Hepatocyte (in vitro differentiated cells): ENCODE results near the gene MPI. TPM values are rescaled to one million over a fixed set of nuclear protein-coding genes. Genes with fewer than 3 reads are reported as not detected.

ENCODE experiments used
- DNase-seq: peaks from one replicate; pipeline ENCODE4 v3.0.0-alpha.2; 2016; ENCODE audit warnings: low spot score
- H2AFZ ChIP-seq: fragments of 200-600 bp; sonication (generic); 2 replicates; pipeline ENCODE4 v1.6.0; 2016; ENCODE audit warnings: antibody characterized with exemption, mild to moderate bottlenecking
- H3K27ac ChIP-seq: fragments of 200-600 bp; sonication (generic); 2 replicates; pipeline ENCODE4 v1.5.1; 2016; ENCODE audit warnings: mild to moderate bottlenecking
- H3K27me3 ChIP-seq: fragments of 200-600 bp; sonication (generic); 2 replicates; pipeline ENCODE4 v1.6.1; 2016
- H3K36me3 ChIP-seq: fragments of 200-600 bp; sonication (generic); replicated peaks from 2 replicates; pipeline ENCODE4 v1.5.1; 2016; ENCODE audit warnings: low read depth; ENCODE audit not compliant: insufficient read depth
- H3K4me1 ChIP-seq: fragments of 200-600 bp; sonication (generic); 2 replicates; pipeline ENCODE4 v1.5.1; 2016; ENCODE audit warnings: mild to moderate bottlenecking, moderate library complexity; ENCODE audit not compliant: insufficient read depth
- H3K4me2 ChIP-seq: fragments of 200-600 bp; sonication (generic); 2 replicates; pipeline ENCODE4 v1.6.0; 2016
- H3K4me3 ChIP-seq: fragments of 200-600 bp; sonication (generic); 2 replicates; pipeline ENCODE4 v1.5.1; 2016; ENCODE audit warnings: mild to moderate bottlenecking
- H3K79me2 ChIP-seq: fragments of 200-600 bp; sonication (generic); 2 replicates; pipeline ENCODE4 v1.6.0; 2017; ENCODE audit warnings: mild to moderate bottlenecking
- H3K9me2 ChIP-seq: fragments of 200-600 bp; sonication (generic); replicated peaks from 2 replicates; pipeline ENCODE4 v1.6.0; 2017; ENCODE audit warnings: mild to moderate bottlenecking; ENCODE audit not compliant: insufficient read depth
- H3K9me3 ChIP-seq: fragments of 200-600 bp; sonication (generic); 2 replicates; pipeline ENCODE4 v1.5.1; 2016; ENCODE audit warnings: low read depth, mild to moderate bottlenecking
- H4K20me1 ChIP-seq: fragments of 200-600 bp; sonication (generic); 2 replicates; pipeline ENCODE4 v1.6.0; 2016; ENCODE audit warnings: mild to moderate bottlenecking; ENCODE audit not compliant: insufficient read depth, poor library complexity, severe bottlenecking
- EZH2 ChIP-seq: fragments of 200-600 bp; sonication (generic); IDR thresholded peaks from 2 replicates; pipeline ENCODE4 v1.6.1; 2016; ENCODE audit warnings: antibody characterized with exemption, mild to moderate bottlenecking, borderline replicate concordance
- EZH2phosphoT487 ChIP-seq: fragments of 200-600 bp; sonication (generic); IDR thresholded peaks from one replicate; pipeline ENCODE4 v1.6.1; 2018; ENCODE audit warnings: antibody characterized with exemption, mild to moderate bottlenecking, low read depth, moderate library complexity; ENCODE audit not compliant: unreplicated experiment, severe bottlenecking
- WGBS: methylation state at CpG from one replicate; pipeline ENCODE4 v1.1.6; 2016; ENCODE audit warnings: low lambda C conversion rate; ENCODE audit errors: missing lambda C conversion rate; 5-methylcytosine and 5-hydroxymethylcytosine counted together
- polyA plus RNA-seq: library from polyadenylated mRNA; unstranded; fragments of >200 nt; fragmentation: Nextera tagmentation; extraction: Ambion mirVana; gene quantifications from 2 replicates; pipeline ENCODE4 v1.2.1, GENCODE V29; 2016
- total RNA-seq: library from RNA; depleted of rRNA; stranded (reverse); fragments of >200 nt; gene quantifications from 2 replicates; pipeline ENCODE4 v1.2.3, GENCODE V29; 2014
- TF ChIP-seq, protein P1 (sequence below): fragments of 200-600 bp; sonication (generic); IDR thresholded peaks from 2 replicates; pipeline ENCODE4 v1.5.1; 2016; ENCODE audit warnings: antibody characterized with exemption, mild to moderate bottlenecking; ENCODE audit not compliant: poor library complexity

Gene MPI
- total and polyA plus RNA-seq, 2 experiments from 2014 or later, result 32.8 to 41.1 TPM

DNA sequence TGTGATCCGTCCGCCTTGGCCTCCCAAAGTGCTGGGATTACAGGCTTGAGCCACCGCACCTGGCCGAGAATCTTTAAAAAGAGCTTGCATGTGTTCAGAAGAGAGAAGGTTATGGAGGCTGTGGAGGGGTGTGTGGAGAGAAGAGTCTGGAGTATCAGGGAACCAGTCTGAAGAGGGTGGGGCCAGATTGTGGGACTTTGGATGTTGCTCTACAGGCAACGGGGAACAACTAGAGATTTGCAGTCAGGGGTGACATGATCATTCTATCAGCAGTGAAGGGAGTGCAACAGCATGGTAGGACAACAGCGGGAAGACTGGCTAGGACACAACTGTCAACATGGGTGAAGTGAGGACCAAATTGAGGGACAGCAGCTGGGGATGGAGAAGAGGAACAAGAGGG is 25.5 kb upstream of the MPI start:
- Histone ChIP-seq H3K4me2 (no peak overlapping the region), H3K79me2 (peaks cover 95% of the 10 kb centered on the region), H3K9me3 (no peaks in the 10 kb centered on the region), H3K27ac (no peak overlapping the region), H4K20me1 (peaks cover 66% of the 10 kb centered on the region), H3K4me3 (no peak overlapping the region), H3K9me2 (no peaks in the 10 kb centered on the region), H3K4me1 (peaks cover 40% of the 10 kb centered on the region), H3K27me3 (no peaks in the 10 kb centered on the region), H3K36me3 (no peaks in the 10 kb centered on the region), H2AFZ (no peak overlapping the region)
- DNase-seq, result no peak
- WGBS, result 89% methylated on average over 6 of the region's 6 CpGs
- TF ChIP-seq, protein P1, sequence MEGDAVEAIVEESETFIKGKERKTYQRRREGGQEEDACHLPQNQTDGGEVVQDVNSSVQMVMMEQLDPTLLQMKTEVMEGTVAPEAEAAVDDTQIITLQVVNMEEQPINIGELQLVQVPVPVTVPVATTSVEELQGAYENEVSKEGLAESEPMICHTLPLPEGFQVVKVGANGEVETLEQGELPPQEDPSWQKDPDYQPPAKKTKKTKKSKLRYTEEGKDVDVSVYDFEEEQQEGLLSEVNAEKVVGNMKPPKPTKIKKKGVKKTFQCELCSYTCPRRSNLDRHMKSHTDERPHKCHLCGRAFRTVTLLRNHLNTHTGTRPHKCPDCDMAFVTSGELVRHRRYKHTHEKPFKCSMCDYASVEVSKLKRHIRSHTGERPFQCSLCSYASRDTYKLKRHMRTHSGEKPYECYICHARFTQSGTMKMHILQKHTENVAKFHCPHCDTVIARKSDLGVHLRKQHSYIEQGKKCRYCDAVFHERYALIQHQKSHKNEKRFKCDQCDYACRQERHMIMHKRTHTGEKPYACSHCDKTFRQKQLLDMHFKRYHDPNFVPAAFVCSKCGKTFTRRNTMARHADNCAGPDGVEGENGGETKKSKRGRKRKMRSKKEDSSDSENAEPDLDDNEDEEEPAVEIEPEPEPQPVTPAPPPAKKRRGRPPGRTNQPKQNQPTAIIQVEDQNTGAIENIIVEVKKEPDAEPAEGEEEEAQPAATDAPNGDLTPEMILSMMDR, result no peak
- TF ChIP-seq EZH2 (no peak), EZH2phosphoT487 (no peak)

DNA sequence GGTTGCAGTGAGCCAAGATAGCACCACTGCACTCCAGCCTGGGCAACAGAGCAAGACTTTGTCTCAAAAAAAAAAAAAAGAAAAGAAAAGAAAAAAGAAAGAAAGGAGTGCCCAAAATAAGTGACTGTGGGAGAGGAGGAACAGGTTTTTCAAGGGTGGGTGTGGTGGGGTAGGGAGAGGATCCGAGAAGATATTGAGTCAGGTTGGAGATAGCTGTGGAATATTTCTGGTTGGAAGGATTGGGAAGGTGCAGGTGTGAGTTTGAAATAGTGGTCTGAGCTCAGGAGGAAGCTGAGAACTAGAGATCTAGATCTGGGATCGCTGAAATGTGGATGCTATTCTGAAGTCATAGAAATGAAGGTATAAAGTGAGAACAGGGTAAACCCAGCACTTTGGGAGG is 24.5 kb upstream of the MPI start:
- peaks cover 95% of the 10 kb centered on the region for H3K79me2 ChIP-seq
- no peak overlapping the region for H3K4me2 ChIP-seq
- peak overlapping the region; percentile 98 for H3K27ac ChIP-seq
- peaks cover 50% of the 10 kb centered on the region for H3K4me1 ChIP-seq
- H3K36me3 ChIP-seq, result no peaks in the 10 kb centered on the region
- H3K27me3 ChIP-seq, result no peaks in the 10 kb centered on the region
- whole genome bisulfite sequencing, result 85% methylated on average over 2 of the region's 2 CpGs
- H3K9me2 ChIP-seq, result no peaks in the 10 kb centered on the region
- TF ChIP-seq, protein P1, result no peak
- TF ChIP-seq EZH2 (no peak), EZH2phosphoT487 (no peak)
- peaks cover 69% of the 10 kb centered on the region for H4K20me1 ChIP-seq
- no peak overlapping the region for H2AFZ ChIP-seq
- H3K4me3 ChIP-seq, result no peak overlapping the region
- no peaks in the 10 kb centered on the region for H3K9me3 ChIP-seq
- no peak for DNase-seq

DNA sequence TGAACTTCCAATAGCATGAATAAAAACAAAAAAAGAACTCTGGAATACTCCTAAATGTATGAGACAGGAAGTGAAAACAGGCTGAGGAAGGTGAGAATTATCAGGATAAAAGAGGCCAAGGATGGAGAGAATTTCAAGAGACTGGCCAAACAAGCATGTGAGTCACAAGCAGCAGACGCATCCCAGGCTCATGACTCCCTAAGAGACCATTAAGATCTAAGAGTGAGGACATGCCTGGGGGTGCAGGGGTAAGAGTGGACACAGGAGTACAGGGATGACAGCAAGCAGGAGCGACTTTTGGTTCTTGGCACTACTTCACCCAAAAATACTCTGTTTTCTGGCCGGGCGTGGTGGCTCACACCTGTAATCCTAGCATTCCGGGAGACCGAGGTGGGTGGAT is 23.8 kb upstream of the MPI start:
- peaks cover 68% of the 10 kb centered on the region for H4K20me1 ChIP-seq
- H3K27me3 ChIP-seq, result no peaks in the 10 kb centered on the region
- no peak overlapping the region for H2AFZ ChIP-seq
- H3K4me2 ChIP-seq, result no peak overlapping the region
- H3K36me3 ChIP-seq, result no peaks in the 10 kb centered on the region
- no peaks in the 10 kb centered on the region for H3K9me2 ChIP-seq
- no peak overlapping the region for H3K4me3 ChIP-seq
- H3K9me3 ChIP-seq, result no peaks in the 10 kb centered on the region
- H3K27ac ChIP-seq, result peak overlapping the region; percentile 98
- no peak for TF ChIP-seq EZH2phosphoT487
- 72% methylated on average over 6 of the region's 6 CpGs for WGBS
- peaks cover 58% of the 10 kb centered on the region for H3K4me1 ChIP-seq
- peak; percentile 56 for DNase-seq
- H3K79me2 ChIP-seq, result peaks cover 93% of the 10 kb centered on the region

DNA sequence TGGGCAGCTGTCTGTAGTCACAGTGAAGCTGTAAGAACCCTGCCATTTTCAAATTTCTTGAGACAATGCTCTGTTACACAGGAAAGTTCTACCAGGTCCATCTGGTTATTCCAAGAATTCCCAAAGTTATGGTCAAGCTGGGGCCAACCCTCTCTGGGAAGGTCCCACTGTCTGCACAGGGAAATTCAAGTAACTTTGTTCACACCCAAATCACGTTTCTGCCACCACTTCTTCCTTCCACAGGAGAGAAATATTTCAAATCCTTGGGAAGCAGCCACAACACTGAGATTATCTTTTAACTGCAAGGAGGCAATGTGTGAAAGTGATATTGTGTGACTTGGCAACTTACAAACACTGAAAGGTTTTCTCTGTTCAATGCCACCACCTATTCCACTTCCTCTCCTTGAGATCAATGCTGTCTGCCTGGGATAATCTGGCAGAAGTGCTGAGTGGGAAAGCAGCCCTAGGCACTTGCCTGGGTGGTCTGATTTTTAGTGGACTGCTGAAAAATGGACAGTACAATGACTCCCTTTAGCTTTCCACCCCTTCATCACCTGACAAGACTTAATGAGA is 22.3 kb upstream of the MPI start:
- peaks cover 95% of the 10 kb centered on the region for H3K79me2 ChIP-seq
- H3K4me3 ChIP-seq, result no peak overlapping the region
- peak overlapping the region; percentile 46 for H3K4me2 ChIP-seq
- no peaks in the 10 kb centered on the region for H3K9me2 ChIP-seq
- H3K36me3 ChIP-seq, result no peaks in the 10 kb centered on the region
- no peak for DNase-seq
- H3K4me1 ChIP-seq, result peaks cover 71% of the 10 kb centered on the region
- WGBS, result 74% methylated on average over 1 of the region's 1 CpG
- no peak overlapping the region for H2AFZ ChIP-seq
- no peaks in the 10 kb centered on the region for H3K27me3 ChIP-seq
- no peaks in the 10 kb centered on the region for H3K9me3 ChIP-seq
- TF ChIP-seq EZH2phosphoT487 (no peak), EZH2 (no peak)
- TF ChIP-seq, protein P1, result no peak
- H3K27ac ChIP-seq, result peak overlapping the region; percentile 98
- peaks cover 57% of the 10 kb centered on the region for H4K20me1 ChIP-seq
